ENCODE measurements around the gene PDE6C.
A peak's percentile ranks its signal among the peaks of the same experiment; 100 is the strongest.

PDE6C gene

DNA sequence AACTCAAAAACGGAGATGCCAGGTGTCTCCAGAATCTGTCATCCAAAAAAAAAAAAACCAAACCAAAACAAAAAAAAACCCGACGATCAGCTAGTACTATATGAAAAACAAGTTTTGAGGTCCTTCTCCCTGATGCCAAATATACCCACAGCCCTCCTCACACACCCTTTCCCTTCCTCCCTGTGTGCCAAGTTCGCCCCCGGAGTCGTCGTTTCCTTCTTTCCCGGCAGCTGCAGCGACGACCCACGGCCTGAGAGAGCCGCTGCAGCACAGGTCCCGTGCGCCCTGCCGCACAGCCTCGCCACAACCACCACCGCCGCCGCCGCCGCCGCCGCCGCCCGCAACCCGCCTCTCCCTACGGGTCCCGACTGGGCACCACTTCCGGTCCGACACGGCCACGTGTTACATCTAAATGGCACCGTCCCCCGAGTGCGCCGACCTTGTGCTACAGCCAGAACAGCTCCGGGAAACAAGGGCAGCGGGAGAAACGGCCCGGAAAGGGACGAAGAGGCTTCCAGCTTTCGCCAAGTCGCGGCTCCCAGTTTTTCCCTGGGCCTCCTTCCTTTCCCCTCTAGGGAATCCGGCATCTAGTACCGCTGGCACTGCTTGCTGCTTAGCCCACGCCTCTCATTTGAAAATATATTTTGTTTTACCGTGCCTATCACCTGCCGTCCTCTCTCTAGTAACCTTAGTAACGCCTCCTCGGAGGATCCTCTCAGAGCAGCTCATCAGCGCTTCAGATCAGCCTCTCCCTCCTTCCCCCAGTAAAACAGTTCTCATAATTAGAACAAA lies 90.1 kb downstream of the PDE6C start, which contains the start of gene FRA10AC1:
TSS of gene FRA10AC1 (minus strand) at position 383 of the 792 bp plus-strand sequence. CDS start 2,486 bp downstream, outside the sequence.
- DNase-seq (ENCODE audit: low read depth in 2 of 2): peak; percentile 84 to 85

DNA sequence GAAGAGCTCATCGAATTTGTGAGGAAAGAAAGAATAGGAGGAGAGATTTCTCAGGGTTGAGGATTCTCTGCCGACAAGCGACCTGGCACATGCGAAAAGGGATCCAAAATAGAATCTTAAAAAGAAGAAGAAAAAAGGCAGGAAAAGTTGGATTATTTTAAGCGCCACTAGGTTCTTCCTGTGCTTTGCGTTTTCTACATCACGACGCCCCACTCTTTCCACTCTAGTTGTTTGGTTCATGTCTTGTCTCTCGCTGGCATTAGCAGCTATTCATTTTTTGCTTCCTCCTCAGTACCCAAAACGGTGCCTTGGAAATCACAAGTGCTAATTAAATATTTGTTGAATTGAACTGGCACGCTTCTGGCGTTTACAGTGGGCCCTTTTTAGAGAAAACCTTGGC lies 90.7 kb downstream of the PDE6C start:
- peak in 1 of 2 donors; percentile 5 for DNase-seq (ENCODE audit: low read depth in 2 of 2)

DNA sequence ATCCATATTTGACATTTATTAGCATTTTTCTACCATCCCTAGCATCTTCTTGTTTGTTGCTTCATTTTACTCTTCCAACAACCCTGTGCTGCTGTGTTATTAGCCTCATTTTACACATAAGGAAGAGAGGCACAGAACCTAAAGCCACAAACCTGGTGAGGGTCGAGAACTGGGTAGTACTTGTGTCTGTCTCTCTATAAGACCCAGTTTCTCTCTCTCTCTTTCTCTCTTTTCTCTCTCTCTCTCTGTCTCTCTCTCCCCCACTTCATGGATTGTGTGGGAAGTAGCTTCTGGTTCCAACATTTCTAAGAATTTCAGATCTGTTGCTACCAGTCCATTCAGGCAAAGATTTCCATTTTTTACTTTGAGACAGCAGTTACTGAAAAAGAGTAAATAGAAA lies 91.5 kb downstream of the PDE6C start:
- no peak for DNase-seq (ENCODE audit: low read depth in 2 of 2)

DNA sequence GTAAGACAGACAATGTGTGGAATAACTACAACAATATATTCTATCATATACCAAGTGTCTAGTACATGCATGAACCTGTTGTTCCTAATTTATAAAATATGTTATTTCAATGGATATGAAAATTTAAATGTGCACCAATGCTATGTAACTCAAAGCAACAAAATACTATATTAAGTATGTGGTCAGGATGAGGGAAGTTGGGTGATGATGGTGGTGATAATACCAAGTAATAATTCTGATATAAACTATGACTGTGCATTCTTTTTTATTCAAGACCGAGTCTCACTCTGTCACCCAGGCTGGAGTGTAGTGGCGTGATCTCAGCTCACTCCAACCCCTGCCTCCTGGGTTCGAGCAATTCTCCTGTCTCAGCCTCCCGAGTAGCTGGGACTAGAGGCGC lies 92.1 kb downstream of the PDE6C start:
- DNase-seq (ENCODE audit: low read depth in 2 of 2): no peak

DNA sequence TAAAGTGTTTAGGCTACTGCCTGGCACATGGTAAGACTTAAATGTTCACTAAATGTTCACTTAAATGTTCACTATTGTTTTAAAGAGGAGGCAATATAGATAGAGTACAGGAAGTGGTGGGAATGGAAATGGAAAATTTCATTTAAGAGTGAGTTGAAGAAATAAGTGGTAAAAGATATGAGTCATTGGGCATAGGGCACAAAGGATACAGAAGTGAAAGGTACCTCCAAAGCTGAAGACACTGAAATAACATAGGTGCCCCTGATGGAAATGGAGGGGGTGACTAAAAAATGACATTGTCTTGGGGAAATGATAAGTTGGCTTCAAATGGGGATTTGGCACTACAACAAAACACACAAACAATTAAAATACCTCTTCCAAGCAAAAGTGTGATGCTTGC lies 95.3 kb downstream of the PDE6C start:
- DNase-seq (ENCODE audit: low read depth in 2 of 2): no peak

DNA sequence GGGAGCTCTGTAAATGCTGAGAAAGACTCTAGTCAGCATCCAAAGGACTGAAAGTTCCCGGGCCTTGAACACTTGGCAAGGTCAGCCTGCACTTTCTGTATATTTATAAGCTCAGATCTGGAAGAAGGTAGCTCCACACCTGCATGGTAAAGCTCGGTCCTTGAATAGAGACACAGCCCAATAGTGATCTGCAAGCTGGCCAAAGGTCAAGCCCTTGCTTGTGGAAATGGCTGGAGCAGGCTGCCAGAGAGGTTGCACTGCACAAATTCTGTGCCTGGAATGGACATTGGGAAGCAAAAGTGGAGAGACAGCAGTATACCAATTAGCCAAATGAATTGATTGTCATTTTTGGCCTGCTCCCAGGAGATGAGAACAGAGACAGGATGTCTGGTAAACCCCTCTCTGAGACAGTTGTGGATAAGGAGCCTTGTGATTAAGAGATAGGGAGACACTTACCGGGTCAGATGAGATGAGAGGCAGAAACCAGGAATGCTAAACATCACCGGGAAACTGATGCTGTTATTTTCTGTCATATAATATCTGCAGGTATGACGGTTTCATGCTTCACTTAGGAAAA lies 98.1 kb downstream of the PDE6C start:
- DNase-seq (ENCODE audit: low read depth in 2 of 2): no peak

DNA sequence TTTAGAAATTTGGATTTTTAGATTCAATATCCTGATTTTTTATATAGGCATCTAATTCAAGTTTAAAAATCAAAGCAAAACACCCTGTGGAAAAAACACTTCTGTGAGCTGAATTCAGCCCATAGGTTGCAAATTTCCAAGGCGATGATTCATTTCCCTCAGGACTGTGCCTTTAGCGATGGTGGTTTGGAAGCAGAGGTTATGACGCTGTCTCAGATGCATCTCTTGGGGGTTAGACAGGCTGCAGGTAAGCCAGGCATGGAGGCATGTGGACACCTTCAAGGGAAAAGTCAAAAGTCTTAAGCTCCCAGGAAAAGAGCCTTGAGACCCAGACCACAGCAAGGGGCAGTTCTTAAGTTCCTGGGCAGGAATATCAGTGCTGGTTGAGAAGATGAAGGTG lies 99.6 kb downstream of the PDE6C start:
- DNase-seq (ENCODE audit: low read depth in 2 of 2): no peak

DNA sequence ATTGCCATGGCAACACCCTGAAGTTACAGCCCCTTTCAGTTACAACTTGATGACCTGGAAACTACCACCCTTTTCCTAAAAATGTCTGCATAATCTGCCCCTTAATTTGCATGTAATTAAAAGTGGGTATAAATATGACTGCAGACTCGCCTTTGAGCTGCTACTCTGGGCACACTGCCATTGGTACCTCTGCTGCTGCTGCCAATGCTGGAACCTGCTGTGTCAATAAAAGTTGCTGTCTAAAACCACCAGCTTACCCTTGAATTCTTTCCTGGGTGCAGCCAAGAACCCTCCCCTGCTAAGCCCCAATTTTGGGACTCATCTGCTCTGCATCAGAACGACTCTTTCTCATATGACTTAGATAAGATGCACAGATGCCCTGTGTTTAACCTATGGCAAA lies 100.3 kb downstream of the PDE6C start:
- no peak for DNase-seq (ENCODE audit: low read depth in 2 of 2)

DNA sequence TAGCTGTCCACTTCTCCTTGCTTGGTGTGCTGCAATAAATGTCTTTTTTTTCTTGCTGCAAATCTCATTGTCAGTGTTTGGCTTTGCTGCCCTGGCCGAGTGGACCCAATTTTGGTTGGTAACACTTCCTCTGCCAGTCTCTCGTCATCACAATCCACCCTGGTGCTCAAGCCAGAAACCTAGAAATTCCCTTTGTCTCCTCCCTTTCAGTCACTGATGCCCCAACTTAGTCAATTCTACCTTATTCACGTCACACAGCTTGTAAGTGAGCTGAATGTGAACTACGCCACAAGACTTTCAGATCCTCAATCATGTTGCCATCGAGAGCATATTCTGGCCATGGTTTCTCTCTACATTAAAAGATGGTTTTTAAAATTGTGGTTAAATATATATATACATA lies 103.0 kb downstream of the PDE6C start:
- DNase-seq (ENCODE audit: low read depth in 2 of 2): no peak
